Ishikawa (cell line): ENCODE measurements around the gene HHAT.

ENCODE experiments used
- CEBPB ChIP-seq: IDR thresholded peaks from 2 replicates; pipeline ENCODE4 v1.6.1; 2012
- CREB1 ChIP-seq: IDR thresholded peaks from 2 replicates; pipeline ENCODE4 v1.6.1; 2012; ENCODE audit warnings: low read depth
- EGR1 ChIP-seq: IDR thresholded peaks from 2 replicates; pipeline ENCODE4 v1.6.1; 2012
- EP300 ChIP-seq: IDR thresholded peaks from 2 replicates; pipeline ENCODE4 v1.6.1; 2012; ENCODE audit warnings: borderline replicate concordance
- MAX ChIP-seq: IDR thresholded peaks from 2 replicates; pipeline ENCODE4 v1.6.1; 2012
- NFIC ChIP-seq: IDR thresholded peaks from 2 replicates; pipeline ENCODE4 v1.6.1; 2012
- RAD21 ChIP-seq: IDR thresholded peaks from 2 replicates; pipeline ENCODE4 v1.6.1; 2012; ENCODE audit warnings: low read depth
- REST ChIP-seq: IDR thresholded peaks from 2 replicates; pipeline ENCODE4 v1.6.1; 2012; ENCODE audit warnings: low read depth, mild to moderate bottlenecking
- TAF1 ChIP-seq: IDR thresholded peaks from 2 replicates; pipeline ENCODE4 v1.6.1; 2012; ENCODE audit warnings: low read depth, mild to moderate bottlenecking
- TCF12 ChIP-seq: IDR thresholded peaks from 2 replicates; pipeline ENCODE4 v1.6.1; 2012; ENCODE audit warnings: low read depth
- YY1 ChIP-seq: IDR thresholded peaks from 2 replicates; pipeline ENCODE4 v1.6.1; 2012; ENCODE audit warnings: low read depth
- ZBTB7A ChIP-seq: IDR thresholded peaks from 2 replicates; pipeline ENCODE4 v1.6.1; 2012; ENCODE audit warnings: low read depth

- TF ChIP-seq EP300 = no peak
- no peak for TF ChIP-seq CEBPB
- no peak for TF ChIP-seq RAD21
- no peak for TF ChIP-seq TAF1
- TF ChIP-seq REST = no peak
- no peak for TF ChIP-seq ZBTB7A
- TF ChIP-seq CREB1 = no peak
- TF ChIP-seq YY1 = no peak
- no peak for TF ChIP-seq MAX
- no peak for TF ChIP-seq TCF12
- no peak for TF ChIP-seq EGR1
- no peak for TF ChIP-seq NFIC
Measured at GRCh38 chr1:210677533-210677932, 348.8 kb downstream of the HHAT start.
